GM18868 (cell line): ENCODE data around the gene TMEM256.

Experiments
- ATAC-seq: cut with Tn5 transposase; IDR thresholded peaks from one replicate; pipeline ENCODE4 v1.9.1; 2021; ENCODE audit warnings: mild to moderate bottlenecking, moderate library complexity; ENCODE audit not compliant: unreplicated experiment

The TMEM256 gene

GRCh38 chr17:7431231-7431630, 27.3 kb upstream of the TMEM256 start:
- no peak for ATAC-seq

GRCh38 chr17:7429722-7430121, 25.8 kb upstream of the TMEM256 start:
- no peak for ATAC-seq

GRCh38 chr17:7428557-7428956, 24.7 kb upstream of the TMEM256 start, which contains the start of gene SPEM3:
Gene SPEM3, plus strand, starts transcription at chr17:7428857. Its CDS starts 46 bp downstream, at chr17:7428903.
- no peak for ATAC-seq

GRCh38 chr17:7427549-7427948, 23.7 kb upstream of the TMEM256 start:
- ATAC-seq = no peak

- ATAC-seq = no peak
Observed at GRCh38 chr17:7426896-7427489, 23.1 kb upstream of the TMEM256 start.

GRCh38 chr17:7426203-7426863, 22.4 kb upstream of the TMEM256 start:
- ATAC-seq = no peak

- ATAC-seq = no peak
Observed at GRCh38 chr17:7425756-7426155, 21.9 kb upstream of the TMEM256 start.

- ATAC-seq = no peak
Observed at GRCh38 chr17:7425316-7425715, 21.4 kb upstream of the TMEM256 start, which contains the start of gene SPEM2. Gene SPEM2, plus strand, starts transcription at chr17:7425616. Its CDS starts 73 bp downstream, at chr17:7425689.

GRCh38 chr17:7423679-7424078, 19.8 kb upstream of the TMEM256 start:
- no peak for ATAC-seq

- ATAC-seq = no peak
Observed at GRCh38 chr17:7421186-7421585, 17.3 kb upstream of the TMEM256 start.

- no peak for ATAC-seq
Observed at GRCh38 chr17:7419819-7420610, 16.1 kb upstream of the TMEM256 start, which contains the start of gene SPEM1. Gene SPEM1, plus strand, starts transcription at chr17:7420324. Its CDS starts 61 bp downstream, at chr17:7420385.

GRCh38 chr17:7418472-7419152, 14.7 kb upstream of the TMEM256 start:
- no peak for ATAC-seq

GRCh38 chr17:7417056-7417655, 13.3 kb upstream of the TMEM256 start:
- ATAC-seq = no peak

- no peak for ATAC-seq
Observed at GRCh38 chr17:7416323-7416722, 12.4 kb upstream of the TMEM256 start.

- ATAC-seq = no peak
Observed at GRCh38 chr17:7415784-7416183, 11.9 kb upstream of the TMEM256 start.

- ATAC-seq = no peak
Observed at GRCh38 chr17:7414837-7415236, 10.9 kb upstream of the TMEM256 start.

GRCh38 chr17:7413346-7413985, 9.6 kb upstream of the TMEM256 start:
- ATAC-seq = no peak

GRCh38 chr17:7411427-7411750, 7.5 kb upstream of the TMEM256 start:
- ATAC-seq = no peak

GRCh38 chr17:7410634-7411426, 6.9 kb upstream of the TMEM256 start:
- no peak for ATAC-seq

GRCh38 chr17:7409716-7410115, 5.8 kb upstream of the TMEM256 start:
- no peak for ATAC-seq
